Parathyroid adenoma (tissue), 2 donors: ENCODE results near the gene CACNA1G.

Experiments used
- H2AFZ ChIP-seq: fragments of 300-600 bp; sonication (generic); one replicate; pipeline ENCODE4 v1.7.0; 2017; ENCODE audit warnings: antibody characterized with exemption, mild to moderate bottlenecking
- H3K27ac ChIP-seq: fragments of 300-600 bp; sonication (generic); one replicate; pipeline ENCODE4 v1.7.0; 2017
- H3K27me3 ChIP-seq: fragments of 300-600 bp; sonication (generic); one replicate; pipeline ENCODE4 v1.7.0; 2017; ENCODE audit warnings: low read length; ENCODE audit not compliant: control insufficient read depth, insufficient read depth
- H3K36me3 ChIP-seq: fragments of 300-600 bp; sonication (generic); one replicate; pipeline ENCODE4 v1.7.0; 2017; ENCODE audit warnings: low read length; ENCODE audit not compliant: control insufficient read depth, insufficient read depth
- H3K4me1 ChIP-seq: fragments of 300-600 bp; sonication (generic); one replicate; pipeline ENCODE4 v1.7.0; 2017; ENCODE audit warnings: control low read depth
- H3K4me2 ChIP-seq: fragments of 300-600 bp; sonication (generic); one replicate; pipeline ENCODE4 v1.7.0; 2017; ENCODE audit warnings: low read length
- H3K4me3 ChIP-seq: fragments of 300-600 bp; sonication (generic); one replicate; pipeline ENCODE4 v1.7.0; 2017; ENCODE audit warnings: low read depth, low read length
- H3K79me2 ChIP-seq: fragments of 300-600 bp; sonication (generic); one replicate; pipeline ENCODE4 v1.7.0; 2017; ENCODE audit warnings: control low read depth
- H3K9ac ChIP-seq: fragments of 300-600 bp; sonication (generic); one replicate; pipeline ENCODE4 v1.7.0; 2017; ENCODE audit warnings: mild to moderate bottlenecking
- H3K9me3 ChIP-seq: fragments of 300-600 bp; sonication (generic); one replicate; pipeline ENCODE4 v1.7.0; 2017; ENCODE audit warnings: low read length; ENCODE audit not compliant: control insufficient read depth
- CTCF ChIP-seq: fragments of 300-600 bp; sonication (generic); IDR thresholded peaks from one replicate; pipeline ENCODE4 v1.7.0; 2017; ENCODE audit warnings: antibody characterized with exemption, mild to moderate bottlenecking
- donor health status: primary hyperparathyroidism.

Gene CACNA1G

GRCh38 chr17:50638606-50638965, 78.1 kb downstream of the CACNA1G start:
- Histone ChIP-seq H3K4me2 (no peak overlapping the region), H3K4me1 (peaks cover 50% of the 10 kb centered on the region), H3K9me3 (no peaks in the 10 kb centered on the region), H3K79me2 (peaks cover 11% of the 10 kb centered on the region), H3K9ac (no peak overlapping the region), H3K27me3 (no peaks in the 10 kb centered on the region), H3K27ac (no peak overlapping the region), H3K4me3 (no peak overlapping the region), H3K36me3 (no peaks in the 10 kb centered on the region), H2AFZ (no peak overlapping the region)
- TF ChIP-seq CTCF = no peak

DNA sequence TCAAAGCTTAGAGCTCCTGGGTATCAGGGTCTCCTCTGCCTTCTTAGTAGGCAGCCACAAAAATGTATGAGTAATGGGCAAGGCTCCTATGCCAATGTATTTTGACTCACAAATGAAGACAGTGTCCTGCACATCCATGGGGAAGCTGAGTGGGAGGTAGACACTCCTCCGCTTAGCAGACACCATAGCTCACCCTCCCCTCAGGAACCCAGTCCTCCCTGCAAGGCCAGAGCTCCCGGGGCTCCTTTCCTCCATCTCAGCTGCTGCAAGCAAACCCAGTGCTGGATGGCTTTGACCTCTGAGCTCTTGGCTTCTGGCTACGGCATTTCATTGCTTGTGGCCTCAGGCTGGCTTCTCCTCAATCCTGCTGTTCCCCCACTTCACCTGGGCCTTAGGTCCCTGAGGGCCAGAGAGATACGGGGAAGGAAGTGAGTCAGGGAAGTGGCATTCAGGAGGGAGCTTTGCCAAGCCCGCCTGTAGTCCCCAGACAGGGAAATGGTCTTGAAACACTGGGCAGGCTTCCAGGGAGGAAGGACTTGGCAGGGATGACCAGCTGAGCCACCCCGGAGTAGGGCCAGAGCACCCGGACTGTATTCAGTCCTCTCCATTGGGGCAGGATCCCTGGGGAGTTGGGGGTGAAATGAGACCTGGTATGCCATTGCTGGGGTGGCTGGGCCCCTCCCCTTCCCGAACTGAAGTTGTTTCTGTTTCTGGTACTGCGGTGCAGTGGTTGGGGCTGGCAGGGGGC, 78.6 kb downstream of the CACNA1G start:
- no peaks in the 10 kb centered on the region for H3K36me3 ChIP-seq
- peak overlapping the region; percentile 56 for H2AFZ ChIP-seq
- H3K79me2 ChIP-seq = peaks cover 13% of the 10 kb centered on the region
- H3K4me3 ChIP-seq = no peak overlapping the region
- peak overlapping the region; percentile 43 for H3K27ac ChIP-seq
- TF ChIP-seq CTCF = no peak
- no peaks in the 10 kb centered on the region for H3K9me3 ChIP-seq
- H3K4me2 ChIP-seq = peak overlapping the region; percentile 8
- peaks cover 49% of the 10 kb centered on the region for H3K4me1 ChIP-seq
- no peaks in the 10 kb centered on the region for H3K27me3 ChIP-seq
- H3K9ac ChIP-seq = no peak overlapping the region

DNA sequence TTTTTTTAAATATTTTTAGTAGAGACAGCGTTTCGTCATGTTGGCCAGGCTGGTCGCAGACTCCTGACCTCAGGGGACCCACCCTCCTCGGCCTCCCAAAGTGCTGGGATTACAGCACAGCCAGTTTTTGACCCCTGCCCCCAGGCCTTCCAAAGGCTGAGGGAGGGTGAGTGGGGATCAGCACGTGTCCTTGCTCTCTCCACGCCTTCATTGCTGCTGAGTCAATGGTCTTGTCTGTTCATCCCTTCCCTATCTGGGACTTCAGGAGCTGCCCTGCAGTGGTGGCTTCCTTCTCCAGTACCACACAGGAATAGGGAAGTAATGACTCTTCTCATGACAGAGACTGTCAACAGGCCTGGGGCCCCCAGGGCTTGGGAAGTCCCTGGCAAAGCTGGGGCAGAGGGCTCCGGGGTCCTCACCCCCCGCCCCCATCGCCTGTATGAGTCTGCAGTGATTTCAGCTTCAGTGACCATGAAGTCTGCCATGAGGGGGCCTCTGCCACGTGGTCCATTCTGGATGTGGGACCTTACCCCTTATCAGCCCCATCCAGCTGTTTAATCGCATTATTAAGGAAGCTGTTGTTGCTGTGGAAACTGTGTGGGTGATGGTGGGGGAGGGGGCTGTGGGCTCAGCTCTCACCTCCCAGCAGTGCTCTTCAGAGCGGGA, 80.3 kb downstream of the CACNA1G start:
- H3K36me3 ChIP-seq = no peaks in the 10 kb centered on the region
- TF ChIP-seq CTCF = peak; percentile 18
- peaks cover 38% of the 10 kb centered on the region for H3K4me1 ChIP-seq
- no peak overlapping the region for H3K9ac ChIP-seq
- H3K27me3 ChIP-seq = no peaks in the 10 kb centered on the region
- peak overlapping the region; percentile 0 for H2AFZ ChIP-seq
- H3K9me3 ChIP-seq = no peaks in the 10 kb centered on the region
- peak overlapping the region; percentile 43 for H3K27ac ChIP-seq
- no peak overlapping the region for H3K4me3 ChIP-seq
- H3K4me2 ChIP-seq = no peak overlapping the region
- H3K79me2 ChIP-seq = peaks cover 18% of the 10 kb centered on the region

DNA sequence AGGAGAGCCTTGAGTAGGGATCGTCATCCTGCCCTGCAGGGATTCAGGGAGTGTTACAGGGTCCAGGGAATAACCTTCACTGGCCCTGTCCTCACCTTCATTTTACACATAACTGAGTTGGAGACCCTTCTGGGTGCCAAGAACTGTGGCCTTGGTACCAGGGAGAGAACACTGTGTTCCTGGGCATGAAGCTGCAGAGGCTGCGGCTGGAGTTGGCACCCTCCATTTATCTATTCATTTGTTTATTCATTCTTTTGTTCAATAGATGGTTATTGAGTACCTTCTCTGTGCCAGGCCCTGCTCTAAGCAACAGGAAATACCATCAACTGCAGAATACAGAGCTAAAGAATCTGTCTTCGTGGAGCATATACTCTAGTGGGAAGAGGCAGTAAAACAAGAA, 80.8 kb downstream of the CACNA1G start:
- Histone ChIP-seq H3K27me3 (no peaks in the 10 kb centered on the region), H3K9ac (no peak overlapping the region), H3K36me3 (no peaks in the 10 kb centered on the region), H3K4me3 (no peak overlapping the region), H3K79me2 (peaks cover 18% of the 10 kb centered on the region), H2AFZ (peak overlapping the region; percentile 0), H3K9me3 (no peaks in the 10 kb centered on the region), H3K4me1 (peaks cover 38% of the 10 kb centered on the region), H3K4me2 (no peak overlapping the region), H3K27ac (peak overlapping the region; percentile 43)
- TF ChIP-seq CTCF = no peak
